K562 (cell line): ENCODE data around the gene CNRIP1. TPM values are rescaled to one million over a fixed set of nuclear protein-coding genes. Genes with fewer than 3 reads are reported as not detected.

ENCODE experiments used
- ATAC-seq: fragments of 200-7000 bp; cut with Tn5 transposase; 3 replicates; pipeline ENCODE4 v1.9.1; 2020; ENCODE audit warnings: moderate library complexity
- BruUV-seq: library from RNA; stranded (reverse); fragments of 400-500 nt; replicated peaks from 2 replicates; lab custom pipeline; 2021; lab: Mats Ljungman, UMichigan
- CTCF ChIA-PET: fragments of 300-600 bp; formaldehyde crosslinking; extraction: SDS; loops from one replicate; lab custom pipeline; 2021; ENCODE audit warnings: low intra/inter-chr PET ratio; lab: Yijun Ruan, JAX
- POLR2A ChIA-PET: fragments of 300-600, 350-650 bp; sonication (Branson Sonifier 250); formaldehyde crosslinking; extraction: SDS; loops from one replicate; lab custom pipeline; 2021; ENCODE audit warnings: antibody characterized with exemption, inconsistent platforms; lab: Yijun Ruan, JAX
- DNase-seq, 4 experiments: peaks; one replicate each; pipeline versions ENCODE4 v3.0.0 to v3.0.0-alpha.2; 2011 to 2018; ENCODE audit warnings: low spot score in 3 of 4, mixed read lengths in 3 of 4; ENCODE audit errors: extremely low read depth in 1 of 4
- FAIRE-seq: peaks from 2 replicates; lab custom pipeline; 2011; peaks lifted over from hg19 to GRCh38; lab: Jason Lieb, UNC
- H2AFZ ChIP-seq: 2 replicates; pipeline ENCODE4 v1.6.0; 2011; ENCODE audit warnings: low read depth, low read length, control low read depth, inconsistent platforms
- H3K27ac ChIP-seq: fragments of 200-600 bp; 3 replicates; pipeline ENCODE4 v1.8.0; 2011; ENCODE audit warnings: low read depth, mild to moderate bottlenecking, control low read depth, inconsistent platforms, low read length, moderate library complexity, mixed read lengths; ENCODE audit errors: extremely low read depth
- H3K27me3 ChIP-seq, 2 experiments: fragments of 300-600 bp in 1 of 2; 2 replicates in 1 of 2; 3 replicates in 1 of 2; pipeline versions ENCODE4 v1.6.0 to v1.8.0; 2011; ENCODE audit warnings: inconsistent platforms in 2 of 2, low read length in 2 of 2, mild to moderate bottlenecking in 1 of 2, mixed read lengths in 1 of 2, moderate library complexity in 1 of 2; ENCODE audit not compliant: control insufficient read depth in 2 of 2, insufficient read depth in 2 of 2
- H3K36me3 ChIP-seq: fragments of 300-600 bp; 3 replicates; pipeline ENCODE4 v1.8.0; 2011; ENCODE audit warnings: mild to moderate bottlenecking, low read length, inconsistent platforms; ENCODE audit not compliant: control insufficient read depth, insufficient read depth
- H3K4me1 ChIP-seq, 2 experiments: fragments of 200-600 bp in 1 of 2; replicated peaks in 1 of 2; 2 replicates in 1 of 2; 3 replicates in 1 of 2; pipeline versions ENCODE4 v1.5.1 to v1.8.0; 2011; ENCODE audit warnings: inconsistent platforms in 2 of 2, low read length in 2 of 2, mild to moderate bottlenecking in 1 of 2, mixed read lengths in 1 of 2, moderate library complexity in 1 of 2; ENCODE audit not compliant: control insufficient read depth in 2 of 2, insufficient read depth in 2 of 2
- H3K4me2 ChIP-seq: 2 replicates; pipeline ENCODE4 v1.6.1; 2011; ENCODE audit warnings: low read length, control low read depth, inconsistent platforms, mixed read lengths; ENCODE audit not compliant: insufficient read depth
- H3K4me3 ChIP-seq: fragments of 200-600 bp; sonication (generic), shearing (Covaris generic); 2 replicates; pipeline ENCODE4 v1.5.1; 2016; ENCODE audit warnings: control low read depth, inconsistent platforms
- H3K79me2 ChIP-seq: fragments of 200-600 bp; 3 replicates; pipeline ENCODE4 v1.8.0; 2011; ENCODE audit warnings: low read length, inconsistent platforms; ENCODE audit not compliant: control insufficient read depth, insufficient read depth
- H3K9ac ChIP-seq, 2 experiments: 2 replicates each; pipeline versions ENCODE4 v1.6.0 to v1.6.1; 2011; ENCODE audit warnings: low read depth in 2 of 2, low read length in 2 of 2, control low read depth in 1 of 2, inconsistent platforms in 1 of 2, mild to moderate bottlenecking in 1 of 2, mixed read lengths in 1 of 2; ENCODE audit not compliant: insufficient read depth in 1 of 2
- H3K9me1 ChIP-seq: one replicate; pipeline ENCODE4 v1.6.0; 2011; ENCODE audit warnings: inconsistent platforms, mild to moderate bottlenecking, low read length, moderate library complexity; ENCODE audit not compliant: control insufficient read depth, insufficient read depth
- H3K9me3 ChIP-seq: replicated peaks from 2 replicates; pipeline ENCODE4 v1.5.1; 2011; ENCODE audit warnings: low read depth, low read length, inconsistent platforms; ENCODE audit not compliant: control insufficient read depth, insufficient read depth
- H4K20me1 ChIP-seq: replicated peaks from 2 replicates; pipeline ENCODE4 v1.6.1; 2011; ENCODE audit warnings: low read length, inconsistent platforms, mixed read lengths; ENCODE audit not compliant: control insufficient read depth, insufficient read depth
- L3MBTL2 ChIP-seq: fragments of 450-650 bp; IDR thresholded peaks from 2 replicates; pipeline ENCODE4 v1.6.1; 2016; ENCODE audit warnings: mild to moderate bottlenecking, moderate library complexity
- MIER1 ChIP-seq: fragments of 450-650 bp; IDR thresholded peaks from 2 replicates; pipeline ENCODE4 v1.6.1; 2016; ENCODE audit warnings: antibody characterized with exemption, mild to moderate bottlenecking, low read depth
- NR2C2 ChIP-seq, 2 experiments: fragments of 200-800 bp in 1 of 2; sonication (Bioruptor generic) in 1 of 2; sonication (generic) in 1 of 2; formaldehyde crosslinking in 1 of 2; IDR thresholded peaks; 2 replicates each; pipeline versions ENCODE4 v1.6.1 to v1.8.0; 2016 to 2022; ENCODE audit warnings: mild to moderate bottlenecking in 1 of 2, missing compliant biosample characterization in 1 of 2, missing genetic modification characterization in 1 of 2, missing genetic modification reagents in 1 of 2
- SREBF2 ChIP-seq: sonication (generic); formaldehyde crosslinking; IDR thresholded peaks from 2 replicates; pipeline ENCODE4 v1.4.0; 2020; ENCODE audit warnings: mild to moderate bottlenecking, missing genetic modification reagents
- ZNF280A ChIP-seq: fragments of 450-650 bp; IDR thresholded peaks from 2 replicates; pipeline ENCODE4 v1.6.1; 2018; ENCODE audit warnings: mild to moderate bottlenecking, low read depth; ENCODE audit not compliant: partially characterized antibody
- WGBS: fragments of 100-300 bp; shearing (Covaris generic); methylation state at CpG from one replicate; pipeline ENCODE4 v1.1.6; 2016; ENCODE audit warnings: low coverage, mixed read lengths; ENCODE audit not compliant: insufficient coverage; ENCODE audit errors: missing lambda C conversion rate; 5-methylcytosine and 5-hydroxymethylcytosine counted together
- in situ Hi-C: fragments of 300-500 bp; cut with MboI; formaldehyde crosslinking; loops from 4 replicates; pipeline ENCODE4 v1.15.0; 2018; ENCODE audit warnings: inconsistent platforms, mixed read lengths
- intact Hi-C: fragments of 100-400 bp; cut with micrococcal nuclease; formaldehyde crosslinking; loops from 2 replicates; pipeline ENCODE4 v1.14.2; 2022
- polyA plus RNA-seq, 8 experiments: library from polyadenylated mRNA; depleted of rRNA in 4 of 8; stranded (reverse) in 5 of 8; unstranded in 3 of 8; fragments of >200 nt; fragmentation: Nextera tagmentation in 2 of 8; fragmentation: Illumina TruSeq in 1 of 8; extraction: Ambion mirVana in 2 of 8; extraction: Trizol in 1 of 8; gene quantifications; 2 replicates each; pipeline versions ENCODE4 v1.2.1 to v1.2.3, GENCODE V29; 2011 to 2014; ENCODE audit warnings: inconsistent platforms in 1 of 8, missing spikeins in 1 of 8
- total RNA-seq, 7 experiments: library from RNA; depleted of rRNA in 6 of 7; stranded (reverse); fragments of >200 nt in 6 of 7; fragmentation: Illumina TruSeq in 2 of 7; extraction: Trizol in 2 of 7; gene quantifications; 2 replicates each; pipeline versions ENCODE4 v1.2.1 to v1.2.3, GENCODE V29; 2011 to 2021; ENCODE audit warnings: low replicate concordance in 1 of 7

CNRIP1 gene
- total and polyA plus RNA-seq, 9 of the 15 experiments (the other 6 are each of a cell fraction or from before 2014, with no cell fraction given): 0.59 to 2.1 (median 1.5) TPM

GRCh38 chr2:68320118-68320641, 431 bp upstream of the CNRIP1 start (continued):
- no peak for TF ChIP-seq ZNF280A
- peak; percentile 84; the same call in 1 of the 2 replicates for TF ChIP-seq MIER1

GRCh38 chr2:68318914-68319397, 793 bp downstream of the CNRIP1 start:
- BruUV-seq: no TSS peak
- no peaks in the 10 kb centered on the region for H4K20me1 ChIP-seq
- TF ChIP-seq NR2C2 (CRISPR knock-in tag; IDR thresholded peaks at IDR 0.05) (no peak), NR2C2 (tag; IDR thresholded peaks at IDR 0.05) (0 out of 2 replicates have a peak, but pooled peaks have one; percentile 0), SREBF2 (CRISPR knock-in tag) (no peak), L3MBTL2 (0 out of 2 replicates have a peak, but pooled peaks have one; percentile 30)
- TF ChIP-seq, all 486 proteins: peak for 2
- FAIRE-seq: no peak
- Histone ChIP-seq H3K27ac (no peak overlapping the region), H3K79me2 (no peaks in the 10 kb centered on the region), H3K9me3 (no peaks in the 10 kb centered on the region), H2AFZ (peak overlapping the region; percentile 88), H3K4me2 (peak overlapping the region; percentile 72), H3K4me1 (peaks cover 0 to 15% of the 10 kb centered on the region in 2 experiments; a peak in 2 of 5 replicates), H3K9ac (peak overlapping the region in 1 of 2 experiments; percentile 88; a peak in 2 of 4 replicates), H3K4me3 (peak overlapping the region; percentile 45), H3K36me3 (no peaks in the 10 kb centered on the region), H3K27me3 (no peaks in the 10 kb centered on the region), H3K9me1 (no peaks in the 10 kb centered on the region)
- peak; percentile 63 for ATAC-seq
- no peak for DNase-seq
- WGBS: 76% methylated on average over 26 of the region's 27 CpGs
- POLR2A ChIA-PET: interaction anchor here (1.1 to 1.7 kb wide), 3 partner anchors 9 to 123 kb away, joined by 5 to 10 read pairs (median 5); no protein-coding TSS in a partner anchor
- intact Hi-C loops (no loop called here), in situ Hi-C loops (no loop called here)
- CTCF ChIA-PET: no interaction called here
